Measurements from ENCODE around the gene FCHSD2.

DNA sequence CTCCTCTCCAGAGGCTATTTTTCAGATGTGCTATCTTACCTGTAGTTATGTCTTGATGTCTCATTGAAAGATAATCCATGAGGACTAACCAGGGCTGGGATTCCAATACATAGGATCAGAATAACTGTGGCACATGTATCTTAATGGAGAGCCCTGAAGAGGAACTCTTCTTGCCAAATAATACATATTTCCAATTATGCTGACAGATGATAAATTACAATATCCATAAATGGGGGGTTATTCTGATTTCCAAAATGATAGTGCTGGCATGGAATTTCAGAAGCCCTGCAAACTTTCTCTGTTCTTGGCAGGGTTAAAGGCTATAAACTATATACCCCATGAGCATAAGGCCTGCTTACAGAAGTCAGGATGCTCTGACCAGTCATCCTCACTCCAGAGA, 173.7 kb downstream of the FCHSD2 start:
- TF ChIP-seq, protein P1, sequence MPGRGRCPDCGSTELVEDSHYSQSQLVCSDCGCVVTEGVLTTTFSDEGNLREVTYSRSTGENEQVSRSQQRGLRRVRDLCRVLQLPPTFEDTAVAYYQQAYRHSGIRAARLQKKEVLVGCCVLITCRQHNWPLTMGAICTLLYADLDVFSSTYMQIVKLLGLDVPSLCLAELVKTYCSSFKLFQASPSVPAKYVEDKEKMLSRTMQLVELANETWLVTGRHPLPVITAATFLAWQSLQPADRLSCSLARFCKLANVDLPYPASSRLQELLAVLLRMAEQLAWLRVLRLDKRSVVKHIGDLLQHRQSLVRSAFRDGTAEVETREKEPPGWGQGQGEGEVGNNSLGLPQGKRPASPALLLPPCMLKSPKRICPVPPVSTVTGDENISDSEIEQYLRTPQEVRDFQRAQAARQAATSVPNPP (IDR thresholded peaks at IDR 0.05; ENCODE audit: borderline replicate concordance, insufficient read depth, insufficient read length): no peak
- TF ChIP-seq ZNF24 (IDR thresholded peaks at IDR 0.05): no peak
- TF ChIP-seq PML (IDR thresholded peaks at IDR 0.05; ENCODE audit: low read length): no peak
- no peak for TF ChIP-seq CTCF (IDR thresholded peaks at IDR 0.05 in 2 of 3, conservative IDR thresholded peaks at IDR 0.05 in 1 of 3; ENCODE audit: insufficient read depth in 2 of 3, low read depth in 1 of 3, low read length in 3 of 3)
- TF ChIP-seq CBX3 (IDR thresholded peaks at IDR 0.05; ENCODE audit: borderline replicate concordance in 1 of 2, low read length in 2 of 2): no peak
- TF ChIP-seq USF2 (CRISPR knock-in tag; IDR thresholded peaks at IDR 0.05): no peak
- TF ChIP-seq JUNB (CRISPR knock-in tag; conservative IDR thresholded peaks at IDR 0.05): no peak
- no peak for TF ChIP-seq POLR2AphosphoS5 (IDR thresholded peaks at IDR 0.05; ENCODE audit: control insufficient read depth, insufficient read depth, low read depth, low read length)
- TF ChIP-seq, protein P2, sequence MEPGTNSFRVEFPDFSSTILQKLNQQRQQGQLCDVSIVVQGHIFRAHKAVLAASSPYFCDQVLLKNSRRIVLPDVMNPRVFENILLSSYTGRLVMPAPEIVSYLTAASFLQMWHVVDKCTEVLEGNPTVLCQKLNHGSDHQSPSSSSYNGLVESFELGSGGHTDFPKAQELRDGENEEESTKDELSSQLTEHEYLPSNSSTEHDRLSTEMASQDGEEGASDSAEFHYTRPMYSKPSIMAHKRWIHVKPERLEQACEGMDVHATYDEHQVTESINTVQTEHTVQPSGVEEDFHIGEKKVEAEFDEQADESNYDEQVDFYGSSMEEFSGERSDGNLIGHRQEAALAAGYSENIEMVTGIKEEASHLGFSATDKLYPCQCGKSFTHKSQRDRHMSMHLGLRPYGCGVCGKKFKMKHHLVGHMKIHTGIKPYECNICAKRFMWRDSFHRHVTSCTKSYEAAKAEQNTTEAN (CRISPR knock-in tag; IDR thresholded peaks at IDR 0.05): no peak

Data from K562 (cell line).